Activated CD8-positive, alpha-beta memory T cell treated with anti-CD3 and anti-CD28 coated beads, Interleukin-2, amount 50 U/mL, for 4 hours (primary cell): ENCODE results near the gene PUDP.
"Not testable (repeated sequence)": the region's sequence is repeated elsewhere in the genome, so short reads cannot be mapped to it uniquely, and the experiment has no call there.

Experiments
- DNase-seq: peaks from one replicate; pipeline ENCODE4 v3.0.0-alpha.2; 2020

The PUDP gene

GRCh38 chrX:7022996-7023395, 125.0 kb downstream of the PUDP start:
- not testable (repeated sequence) for DNase-seq

GRCh38 chrX:7021991-7022390, 126.0 kb downstream of the PUDP start:
- no peak for DNase-seq

DNA sequence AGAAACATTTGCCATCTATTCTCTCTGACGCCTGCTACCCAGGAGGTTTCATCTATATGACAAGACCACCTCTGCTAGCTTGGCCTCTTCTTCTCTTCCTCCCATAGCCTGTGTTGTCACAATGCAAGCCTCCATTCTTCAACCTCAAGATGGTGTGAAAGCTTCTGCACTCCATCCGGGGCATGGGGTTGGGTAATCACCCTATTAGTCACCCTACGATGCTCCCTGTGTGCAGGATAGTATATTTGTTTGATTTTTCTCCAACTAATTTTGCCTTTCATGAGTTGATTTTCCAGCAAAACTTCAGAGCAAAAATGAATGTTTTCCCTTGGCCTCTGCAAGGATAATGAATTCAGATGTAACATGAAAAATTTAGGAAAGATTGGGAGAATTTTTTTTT, 128.4 kb downstream of the PUDP start:
- no peak for DNase-seq

DNA sequence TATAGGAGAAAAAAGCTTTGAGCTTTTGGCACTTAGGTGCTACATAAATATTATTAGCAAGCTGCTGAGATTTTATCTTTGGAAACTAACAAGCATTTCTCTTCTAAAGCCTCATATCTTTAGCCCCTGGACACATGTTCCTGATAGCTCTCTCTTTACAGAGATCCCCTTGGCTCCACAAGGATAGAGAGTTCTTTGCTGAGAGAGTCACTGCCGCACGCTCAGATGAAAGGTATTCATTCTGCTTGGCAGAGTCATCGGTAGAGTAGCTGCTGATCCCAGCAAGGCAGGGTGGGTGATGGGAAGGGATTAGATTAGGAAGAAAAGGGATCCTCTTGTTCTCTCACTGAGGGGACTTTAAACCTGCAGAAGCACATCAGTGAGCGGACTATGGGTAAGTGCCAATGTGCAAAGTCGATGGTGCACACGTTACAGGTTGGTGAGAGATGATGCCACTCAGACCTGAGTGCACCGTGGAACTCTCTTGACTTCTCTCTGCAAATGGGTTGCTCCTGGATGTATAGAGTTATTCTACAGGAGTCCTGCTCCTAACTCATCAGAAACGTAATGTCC, 135.6 kb downstream of the PUDP start:
- not testable (repeated sequence) for DNase-seq

GRCh38 chrX:7010897-7011296, 137.1 kb downstream of the PUDP start:
- not testable (repeated sequence) for DNase-seq

- DNase-seq: not testable (repeated sequence)
Observed at GRCh38 chrX:7007328-7007727, 140.6 kb downstream of the PUDP start.
